Activated CD4-positive, alpha-beta T cell treated with anti-CD3 and anti-CD28 coated beads, Interleukin-2, amount 50 U/mL, for 24 hours (primary cell): ENCODE measurements around the gene FNDC3B.
"Not testable (repeated sequence)": the region's sequence is repeated elsewhere in the genome, so short reads cannot be mapped to it uniquely, and the experiment has no call there.

Source experiments
- DNase-seq, 2 donors: peaks; one replicate each; pipeline ENCODE4 v3.0.0-alpha.2; 2020; ENCODE audit warnings: low read depth in 1 of 2, low spot score in 1 of 2

Gene FNDC3B

DNA sequence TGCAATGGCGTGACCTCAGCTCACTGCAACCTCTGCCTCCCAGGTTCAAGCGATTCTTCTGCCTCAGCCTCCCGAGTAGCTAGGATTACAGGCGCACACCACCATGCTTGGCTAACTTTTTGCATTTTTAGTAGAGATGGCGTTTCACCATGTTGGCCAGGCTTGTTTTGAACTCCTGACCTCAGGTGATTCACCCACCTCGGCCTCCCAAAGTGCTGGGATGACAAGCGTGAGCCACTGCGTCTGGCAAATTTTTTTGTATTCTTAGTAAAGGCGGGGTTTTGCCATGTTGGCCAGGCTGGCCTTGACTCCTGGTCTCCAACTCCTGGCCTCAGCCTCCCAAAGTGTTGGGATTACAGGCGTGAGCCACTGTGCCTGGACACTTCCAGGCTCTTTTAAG, 215.9 kb downstream of the FNDC3B start:
- not testable (repeated sequence) for DNase-seq

GRCh38 chr3:172256101-172256734, 216.8 kb downstream of the FNDC3B start:
- no peak for DNase-seq

- DNase-seq, result no peak
Observed at GRCh38 chr3:172257648-172258400, 218.4 kb downstream of the FNDC3B start.

DNA sequence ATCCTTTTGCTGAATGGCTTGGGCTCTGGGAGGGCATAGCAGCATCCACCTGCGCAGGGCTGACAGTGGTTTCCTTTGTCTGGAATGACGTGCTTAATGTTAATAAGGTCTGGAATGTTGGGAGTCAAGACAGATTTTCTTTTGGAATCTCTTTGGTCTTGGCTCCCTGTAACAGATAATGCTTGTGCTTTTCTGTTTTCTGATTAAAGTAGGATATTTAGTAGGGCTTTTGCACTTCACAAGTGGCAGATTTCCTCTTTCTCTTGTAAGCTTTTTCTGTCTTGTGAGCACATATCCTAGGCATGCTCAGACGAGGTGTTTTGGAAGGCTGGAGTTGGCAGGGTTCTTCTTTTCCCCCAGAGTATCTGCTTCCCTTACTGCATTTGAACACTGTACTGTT, 219.2 kb downstream of the FNDC3B start:
- DNase-seq, result no peak

DNA sequence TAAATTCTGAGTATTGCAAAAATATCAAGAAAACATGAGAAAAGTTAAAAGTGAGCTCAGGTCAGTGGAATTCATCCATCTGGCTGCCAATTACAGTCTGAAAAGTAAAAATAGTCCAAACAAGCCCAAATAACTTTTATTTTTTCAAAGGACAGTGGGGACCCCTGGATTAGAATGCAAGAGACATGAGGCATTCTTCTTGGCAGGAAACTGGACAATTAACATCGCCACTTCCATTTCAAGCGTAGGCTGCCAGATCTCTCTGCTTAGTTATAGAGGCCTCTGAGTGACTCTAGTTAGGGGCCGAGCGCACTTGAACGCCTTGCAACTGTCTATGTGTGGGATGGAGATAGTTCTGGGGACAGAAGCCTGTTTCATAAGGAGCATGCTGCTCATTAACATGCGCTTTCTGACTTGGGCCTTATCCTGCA, 219.7 kb downstream of the FNDC3B start:
- no peak for DNase-seq

DNA sequence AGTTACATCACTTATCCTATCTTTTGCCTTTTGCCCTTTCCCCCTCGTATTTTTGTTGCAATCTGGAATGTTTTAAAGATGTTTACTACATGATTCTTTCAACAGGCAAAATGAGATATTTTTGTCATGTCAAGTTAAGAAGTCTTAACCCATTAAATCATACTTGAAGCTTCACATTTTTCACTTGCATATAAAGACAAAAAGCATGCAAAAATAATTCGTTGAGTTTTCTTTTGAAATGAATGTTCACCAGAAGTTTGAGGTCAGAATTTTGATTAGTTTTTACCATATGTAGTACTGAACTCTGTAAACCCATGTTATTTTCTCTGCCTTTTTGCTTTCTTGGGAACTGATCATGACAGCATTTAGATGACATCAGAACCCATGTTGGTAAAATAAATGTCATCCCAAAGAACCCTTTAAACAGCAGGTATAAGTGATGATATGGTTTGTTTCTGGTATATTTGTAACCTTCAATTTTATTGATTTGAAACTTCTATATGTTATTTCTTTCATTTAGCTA, 220.4 kb downstream of the FNDC3B start:
- no peak for DNase-seq

DNA sequence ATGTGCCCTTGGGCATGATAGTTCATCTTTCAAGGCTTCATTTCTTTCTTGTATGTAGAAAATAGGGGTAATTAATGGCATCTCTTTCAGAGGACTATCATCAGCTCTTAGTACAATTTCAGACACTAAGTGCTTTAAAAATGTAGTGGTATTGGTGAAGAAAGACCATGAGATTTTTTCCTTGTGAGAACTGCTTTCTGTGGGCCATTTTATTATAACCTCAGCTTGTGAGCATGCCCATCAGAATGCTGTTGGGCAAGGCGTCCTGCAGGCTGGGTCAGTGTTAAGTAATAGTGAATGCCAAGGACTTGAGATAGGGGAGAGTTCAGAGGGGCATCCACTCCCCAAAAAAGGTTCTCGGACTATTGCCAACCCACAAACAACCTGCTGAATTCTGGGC, 221.0 kb downstream of the FNDC3B start:
- no peak for DNase-seq

DNA sequence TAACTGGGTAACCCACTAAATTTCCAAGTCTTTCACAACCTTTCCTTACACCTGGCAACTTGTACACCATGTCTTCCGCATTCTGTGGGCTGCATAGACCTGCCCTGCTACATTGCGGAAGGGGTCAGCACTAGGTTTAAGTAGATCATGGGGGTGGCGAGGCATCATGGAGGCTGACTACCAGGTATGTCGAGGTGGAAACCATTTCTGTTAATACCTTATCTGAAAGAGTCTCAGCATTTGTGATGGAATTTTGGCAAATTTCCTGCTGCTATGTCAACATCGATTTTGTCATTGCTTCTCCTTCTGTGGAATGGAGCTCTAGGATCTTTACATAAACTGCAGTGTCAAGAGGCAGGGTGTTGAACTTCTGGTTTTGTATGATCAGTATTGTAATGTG, 221.7 kb downstream of the FNDC3B start:
- no peak for DNase-seq

GRCh38 chr3:172262991-172263608, 223.7 kb downstream of the FNDC3B start:
- DNase-seq, result no peak

DNA sequence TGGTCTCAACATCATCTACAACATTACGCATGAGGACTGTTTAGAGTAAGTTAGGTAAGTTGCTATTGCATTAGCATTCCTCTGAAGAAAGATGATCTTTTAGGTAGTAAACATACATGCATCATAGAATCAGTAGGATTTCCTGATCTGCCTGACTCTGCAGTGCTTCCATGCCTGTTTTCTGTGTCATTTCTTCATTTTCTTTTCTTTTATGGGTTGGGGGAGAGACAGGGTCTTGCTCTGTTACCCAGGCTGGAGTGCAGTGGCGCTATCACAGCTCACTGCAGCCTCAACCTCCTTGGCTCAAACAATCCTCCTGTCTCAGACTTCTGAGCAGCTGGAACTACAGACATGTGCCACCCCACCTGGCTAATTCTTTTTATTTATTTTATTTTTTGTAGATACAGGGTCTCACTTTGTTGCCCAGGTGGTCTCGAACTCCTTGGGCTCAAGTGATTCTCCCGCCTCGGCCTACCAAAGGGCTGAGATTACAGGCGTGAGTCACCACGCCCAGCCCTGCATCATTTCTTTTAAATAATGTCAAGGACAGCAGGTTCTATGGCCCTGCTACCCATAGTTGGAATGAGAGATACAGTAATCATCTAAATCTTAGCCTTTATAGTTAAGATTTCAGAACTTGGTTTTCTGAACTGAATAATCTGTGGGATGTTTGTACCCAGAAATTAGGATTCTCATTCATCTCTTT, 224.6 kb downstream of the FNDC3B start:
- DNase-seq, result no peak

DNA sequence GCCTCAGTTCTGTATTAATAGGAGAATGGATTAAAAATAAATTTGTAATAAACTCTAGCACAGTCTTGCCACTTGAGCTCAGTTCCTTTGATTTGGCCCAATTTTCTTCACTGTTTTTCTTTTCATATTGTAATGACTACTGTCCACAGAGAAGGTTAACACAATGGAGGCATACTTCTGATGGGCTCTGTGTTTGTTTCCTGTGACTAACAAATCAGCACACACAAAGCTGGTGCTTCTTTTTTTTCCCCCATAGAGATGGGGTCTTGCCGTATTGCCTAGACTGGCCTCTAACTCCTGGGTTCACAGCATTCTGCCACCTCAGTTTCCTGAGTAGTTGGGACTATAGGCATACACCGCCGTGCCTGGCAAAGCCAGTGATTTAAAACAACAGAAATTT, 226.7 kb downstream of the FNDC3B start:
- no peak for DNase-seq

DNA sequence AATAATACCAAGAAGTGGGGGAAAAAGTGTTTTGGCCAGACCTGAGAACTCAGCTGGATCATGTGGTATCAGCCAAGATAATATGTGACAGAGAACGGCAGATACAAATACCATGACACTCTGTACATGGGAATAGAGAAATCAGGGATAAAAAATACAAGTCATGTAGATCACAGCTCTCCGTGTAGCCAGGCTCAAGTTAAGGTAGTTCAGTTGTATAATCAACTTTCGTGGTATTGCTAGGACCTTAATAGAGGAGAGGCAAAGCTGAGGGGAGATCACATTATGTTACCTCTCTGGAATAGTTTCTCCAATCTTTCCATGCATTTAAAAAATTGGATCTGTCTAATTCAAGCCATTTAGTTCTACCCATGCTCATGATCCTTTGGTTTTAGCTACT, 229.0 kb downstream of the FNDC3B start:
- DNase-seq, result no peak

DNA sequence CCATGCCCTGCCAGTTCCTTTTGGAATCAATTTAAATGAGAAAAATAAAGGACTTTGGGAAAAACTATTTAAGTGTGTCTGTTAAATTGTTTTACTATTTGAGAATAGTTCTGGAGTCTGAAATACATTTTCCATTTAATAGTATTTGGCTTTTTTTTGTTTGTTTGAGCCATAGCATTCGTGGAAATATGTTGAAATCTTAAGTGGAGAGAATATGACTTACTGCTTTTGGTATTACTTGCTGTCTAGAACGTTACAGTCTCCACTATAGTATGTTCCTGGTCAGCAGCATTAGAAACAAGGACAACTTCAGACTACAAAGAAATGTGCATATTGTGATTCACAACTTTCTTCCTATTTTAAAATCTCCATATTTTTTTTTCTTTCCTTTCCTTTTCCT, 229.5 kb downstream of the FNDC3B start:
- DNase-seq, result no peak

DNA sequence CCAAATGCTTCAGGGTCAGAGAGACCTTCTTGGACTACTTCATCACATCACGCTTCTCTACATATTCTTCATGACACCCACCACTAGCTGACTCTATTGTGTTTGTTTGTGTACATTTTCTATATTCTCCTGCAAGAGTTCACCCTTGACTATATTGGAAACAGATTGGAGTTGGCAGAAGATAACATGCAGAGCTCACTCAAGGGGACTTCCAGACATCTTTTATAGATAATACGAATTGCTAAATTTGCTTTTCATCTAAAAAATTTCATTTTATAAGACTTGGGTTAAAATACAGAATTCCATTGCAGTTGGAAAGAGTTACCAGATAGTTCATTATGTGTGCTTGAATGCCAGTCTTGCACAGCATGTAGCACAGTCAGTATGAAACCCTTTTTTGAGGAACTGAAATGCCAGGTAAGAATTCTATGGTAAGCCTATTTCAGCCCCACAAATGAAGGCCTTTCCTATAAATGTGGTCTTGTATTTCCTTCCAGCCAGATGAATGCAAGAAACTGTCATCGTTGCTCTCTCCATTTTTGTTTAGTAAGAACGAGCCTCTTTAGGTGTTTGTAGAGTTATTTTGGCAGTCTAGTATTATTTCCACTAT, 231.3 kb downstream of the FNDC3B start:
- DNase-seq, result no peak

GRCh38 chr3:172271386-172271976, 232.1 kb downstream of the FNDC3B start:
- DNase-seq, result no peak

DNA sequence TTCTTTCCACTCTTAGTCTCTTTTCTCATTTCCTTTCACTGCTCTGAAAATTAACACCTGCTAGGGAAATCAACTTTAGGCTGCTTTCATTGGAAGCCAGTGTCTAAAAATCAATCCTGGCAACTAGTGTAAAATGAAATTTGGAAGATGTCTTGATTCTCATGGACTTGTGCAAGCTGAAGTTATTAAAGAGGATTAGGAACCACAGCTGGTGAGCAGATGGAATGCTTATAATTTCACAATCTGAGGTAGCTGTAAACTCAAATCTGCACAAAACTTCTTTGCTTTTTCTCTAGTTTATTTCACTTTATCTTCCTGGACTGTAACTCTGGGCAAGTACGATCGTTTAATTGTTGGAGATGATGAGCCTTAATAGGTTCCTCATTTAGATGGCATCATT, 233.3 kb downstream of the FNDC3B start:
- DNase-seq, result no peak

GRCh38 chr3:172273378-172273777, 234.0 kb downstream of the FNDC3B start:
- no peak for DNase-seq

DNA sequence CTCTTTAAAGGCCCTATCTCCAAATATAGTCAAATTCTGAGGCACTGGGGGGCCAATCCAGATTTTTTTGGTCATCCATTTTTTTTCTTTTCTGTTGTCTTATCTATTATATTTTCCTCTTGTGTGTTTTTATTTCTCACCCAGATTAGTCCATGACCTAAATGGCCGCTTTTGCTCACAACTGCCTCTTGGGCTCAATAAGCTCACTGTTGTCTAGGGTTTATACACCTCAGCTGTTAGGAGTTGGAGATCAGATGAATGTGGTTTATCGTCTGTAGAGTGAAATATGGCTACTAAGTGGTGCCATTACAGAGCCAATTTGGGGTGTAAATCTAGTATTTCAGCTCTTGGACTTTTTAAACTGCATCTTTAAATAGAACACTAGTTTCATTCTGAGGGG, 235.5 kb downstream of the FNDC3B start:
- DNase-seq, result no peak

- DNase-seq, result no peak
Observed at GRCh38 chr3:172275586-172275985, 236.2 kb downstream of the FNDC3B start.

- no peak for DNase-seq
Observed at GRCh38 chr3:172276103-172276502, 236.7 kb downstream of the FNDC3B start.

- DNase-seq, result no peak
Observed at GRCh38 chr3:172277151-172277652, 237.8 kb downstream of the FNDC3B start.
